ENCODE measurements around the gene HIBCH.
"Not testable (repeated sequence)": the region's sequence is repeated elsewhere in the genome, so short reads cannot be mapped to it uniquely, and the experiment has no call there.

Gene HIBCH

DNA sequence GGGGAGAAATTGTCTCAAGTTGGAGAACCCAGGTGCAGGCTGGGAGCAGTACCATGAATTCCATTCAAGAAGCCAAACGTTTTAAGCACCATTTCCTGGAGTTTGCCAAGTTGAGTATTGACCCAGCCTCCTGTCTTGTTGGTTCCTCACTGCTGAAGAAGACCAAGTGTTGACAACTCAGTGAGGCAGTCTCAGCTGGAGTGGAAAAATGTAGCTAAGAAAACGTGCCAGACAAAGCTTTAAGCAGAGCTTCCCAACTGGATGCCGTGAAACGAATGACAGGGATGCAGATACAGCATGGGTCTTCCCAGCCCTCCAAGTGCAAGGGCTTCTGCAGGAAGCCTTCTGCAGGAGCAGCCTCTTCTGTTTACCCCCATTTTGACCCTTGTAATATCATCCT lies 23.0 kb upstream of the HIBCH start:
- DNase-seq, result no peak

DNA sequence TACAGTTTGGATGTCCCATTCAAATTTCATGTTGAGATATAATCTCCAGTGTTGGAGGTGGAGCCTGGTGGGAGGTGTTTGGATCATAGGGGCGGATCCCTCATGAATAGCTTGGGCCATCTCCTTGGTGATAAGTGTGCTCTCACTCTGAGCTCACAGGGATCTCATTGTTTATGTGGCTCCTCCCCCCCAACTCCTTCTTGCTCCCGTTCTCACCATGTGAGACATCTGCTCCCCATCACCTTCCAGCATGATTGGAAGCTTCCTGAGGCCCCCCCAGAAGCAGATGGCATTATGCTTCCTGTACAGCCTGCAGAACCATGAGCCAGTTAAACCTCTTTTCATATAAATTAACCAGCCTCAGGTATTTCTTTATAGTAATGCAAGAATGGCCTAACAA lies 20.7 kb upstream of the HIBCH start:
- DNase-seq, result peak; percentile 41

DNA sequence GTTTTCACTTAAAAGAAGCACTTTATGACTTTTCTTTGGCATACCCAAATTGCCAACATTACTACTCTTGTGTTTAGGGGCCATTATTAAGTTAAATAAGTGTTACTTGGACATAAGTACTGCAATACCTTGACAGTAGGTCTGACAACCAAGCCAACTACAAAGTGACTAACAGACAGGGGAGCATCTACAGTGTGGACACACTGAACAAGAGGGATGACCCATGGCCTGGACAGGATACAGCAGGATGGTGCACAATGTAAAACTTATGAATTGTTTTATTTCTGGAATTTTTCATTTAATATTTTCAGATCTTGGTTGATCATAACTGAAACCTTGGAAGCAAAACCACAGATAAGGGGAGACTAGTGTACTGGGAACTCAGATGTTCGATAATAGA lies 19.8 kb upstream of the HIBCH start:
- no peak for DNase-seq

DNA sequence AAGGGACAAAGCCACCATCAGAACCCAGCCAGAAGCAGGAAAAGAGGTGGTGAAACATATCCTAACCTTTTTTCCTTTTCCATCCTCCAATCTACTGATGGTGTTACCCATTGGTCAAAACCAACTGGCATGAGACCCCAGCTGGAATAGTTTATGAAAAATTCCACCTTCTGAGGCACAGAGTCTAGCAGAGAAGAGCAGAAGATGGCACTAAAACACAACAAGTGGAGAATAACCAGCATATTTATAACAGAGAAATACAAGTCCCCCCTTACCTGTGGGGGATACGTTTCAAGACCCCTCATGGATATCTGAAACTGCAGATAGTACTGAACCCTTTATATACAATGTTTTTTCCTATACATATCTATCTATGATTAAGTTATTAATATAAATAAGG lies 18.8 kb upstream of the HIBCH start:
- no peak for DNase-seq

DNA sequence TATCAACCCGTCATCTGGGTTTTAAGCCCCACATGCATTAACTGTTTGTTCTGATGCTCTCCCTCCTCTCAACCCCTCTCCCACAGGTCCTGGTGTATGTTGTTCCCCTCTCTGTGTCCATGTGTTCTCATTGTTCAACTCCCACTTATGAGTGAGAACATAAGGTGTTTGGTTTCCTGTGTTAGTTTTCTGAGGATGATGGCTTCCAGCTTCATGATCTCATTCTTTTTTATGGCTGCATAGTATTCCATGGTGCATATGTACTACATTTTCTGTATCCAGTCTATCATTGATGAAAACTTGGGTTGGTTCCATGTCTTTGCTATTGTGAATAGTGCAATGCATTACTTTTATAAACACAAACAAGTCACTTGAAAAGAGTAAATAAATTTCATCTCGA lies 16.8 kb upstream of the HIBCH start:
- no peak for DNase-seq

DNA sequence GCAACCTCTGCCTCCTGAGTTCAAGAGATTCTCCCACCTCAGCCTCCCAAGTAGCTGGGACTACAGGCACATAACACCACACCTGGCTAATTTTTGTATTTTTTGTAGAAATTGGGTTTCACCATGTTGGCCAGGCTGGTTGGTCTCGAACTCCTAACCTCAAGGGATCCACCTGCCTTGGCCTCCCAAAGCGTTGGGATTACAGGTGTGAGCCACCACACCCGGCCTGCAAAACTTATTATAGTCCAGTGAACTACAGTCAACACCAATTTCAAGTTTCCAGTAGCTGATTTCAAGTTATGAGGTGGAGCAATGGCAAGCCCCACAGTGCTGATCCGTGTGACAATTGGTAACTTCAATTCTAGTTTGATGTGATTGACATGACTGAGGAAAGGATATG lies 16.0 kb upstream of the HIBCH start:
- not testable (repeated sequence) for DNase-seq

DNA sequence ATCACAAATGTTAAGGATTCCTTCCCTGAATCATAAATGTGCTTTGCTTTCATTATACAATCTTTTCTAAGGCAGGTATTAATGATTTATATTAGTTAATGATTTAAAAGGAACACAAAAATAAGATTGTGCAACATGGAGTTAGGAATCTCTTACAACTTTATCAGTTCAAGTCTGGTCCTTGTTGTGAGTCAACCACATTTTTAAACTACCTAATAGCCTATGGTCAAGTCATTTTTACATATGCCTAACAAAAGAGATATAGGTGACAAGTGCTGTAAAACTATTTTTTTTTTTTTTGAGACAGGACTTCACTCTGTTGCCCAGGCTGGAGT lies 15.6 kb upstream of the HIBCH start:
- DNase-seq, result no peak

DNA sequence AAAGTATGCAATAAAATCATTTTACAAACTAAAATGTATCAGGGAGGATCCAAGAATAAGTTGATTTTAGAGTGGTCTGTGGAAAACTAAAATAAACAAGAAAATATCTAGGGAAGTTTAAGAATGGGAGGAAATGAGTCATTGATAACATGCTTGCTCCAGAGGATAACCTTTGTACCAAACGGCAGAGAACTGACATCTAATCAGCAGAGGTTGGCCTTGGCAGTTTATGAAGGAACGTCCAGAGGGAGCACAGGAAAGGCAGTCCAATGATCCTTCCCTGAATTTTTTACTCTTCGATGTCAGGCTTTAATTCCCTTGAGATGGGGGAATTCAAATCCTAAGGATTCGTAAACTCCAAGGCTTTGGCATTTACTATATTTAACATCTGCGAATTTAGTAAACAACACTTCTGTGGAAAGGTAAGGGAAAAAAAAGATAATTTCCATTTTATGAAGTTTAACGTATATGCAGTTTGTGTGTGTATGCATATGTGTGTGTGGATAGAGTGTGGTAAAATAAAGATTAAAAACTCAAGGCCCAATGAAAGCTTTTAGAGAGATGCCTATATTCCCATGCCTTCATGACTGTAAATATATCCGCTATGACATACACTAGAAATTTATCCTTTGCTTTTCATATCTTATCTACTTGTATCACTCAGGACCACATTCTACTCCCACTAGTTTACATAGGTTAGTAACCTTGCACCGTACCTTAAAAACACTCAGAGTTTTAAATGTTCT lies 15.0 kb upstream of the HIBCH start:
- DNase-seq, result peak; percentile 25

DNA sequence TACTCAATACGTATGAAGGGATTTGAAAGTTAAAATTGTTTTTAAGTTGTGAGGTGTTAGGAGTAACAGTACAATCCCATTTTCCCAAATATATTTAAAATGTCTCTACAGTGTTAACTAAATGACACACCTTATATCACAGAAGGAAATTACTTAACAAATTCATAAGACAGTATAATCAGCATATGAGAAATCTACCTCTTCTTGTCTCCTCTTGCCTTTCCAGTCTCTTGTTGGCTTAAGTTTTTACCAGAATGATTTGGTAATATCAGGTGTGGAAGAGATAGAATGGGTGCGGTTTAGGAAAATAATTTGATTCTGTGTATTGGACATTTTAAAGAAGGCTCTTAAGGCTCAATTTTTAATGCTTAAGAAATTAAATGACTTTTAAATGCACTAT lies 14.3 kb upstream of the HIBCH start:
- no peak for DNase-seq

DNA sequence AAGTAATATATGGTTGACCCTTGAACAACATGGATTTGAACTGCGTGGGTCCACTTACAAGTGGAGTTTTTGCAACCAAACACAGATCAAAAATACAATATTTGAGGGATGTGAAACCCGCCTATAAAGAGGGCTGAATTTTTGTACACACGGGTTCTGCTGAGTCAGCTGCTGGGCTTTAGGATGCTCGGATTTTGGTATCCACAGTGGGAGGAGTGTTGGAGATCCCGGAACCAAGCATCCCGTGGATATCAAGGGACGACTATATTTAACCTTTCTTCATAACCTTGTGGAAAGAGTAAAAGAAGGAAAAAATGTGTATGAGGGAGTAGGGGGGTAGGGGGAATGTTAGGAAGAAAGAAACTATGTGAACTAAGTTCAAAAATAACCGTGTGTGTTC lies 13.8 kb upstream of the HIBCH start:
- no peak for DNase-seq

DNA sequence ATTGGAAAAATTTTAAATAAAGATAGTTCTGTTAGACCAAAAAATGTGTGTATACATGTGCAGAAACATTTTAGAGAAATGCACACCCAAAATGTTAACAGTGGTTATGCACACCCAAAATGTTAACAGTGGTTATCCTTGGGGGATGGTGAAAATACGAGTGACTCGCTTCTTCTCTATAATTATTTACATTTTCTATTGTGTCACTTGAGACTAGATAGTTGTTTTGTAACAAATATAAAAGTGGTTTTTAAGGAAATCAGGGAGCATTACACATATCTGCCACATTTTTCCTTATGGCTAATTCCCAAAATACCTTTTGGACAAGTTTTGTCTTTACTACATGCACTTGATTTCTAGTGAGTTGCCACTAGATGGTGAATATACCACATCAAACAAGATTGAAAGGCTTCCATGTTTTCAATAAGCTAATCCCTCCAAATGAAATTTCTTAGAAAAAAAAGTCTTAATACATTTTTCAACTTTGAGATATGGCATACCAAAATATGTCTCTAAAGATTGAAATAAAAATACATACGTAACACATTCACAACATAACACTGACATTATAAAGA lies 9.0 kb upstream of the HIBCH start:
- DNase-seq, result peak; percentile 30

DNA sequence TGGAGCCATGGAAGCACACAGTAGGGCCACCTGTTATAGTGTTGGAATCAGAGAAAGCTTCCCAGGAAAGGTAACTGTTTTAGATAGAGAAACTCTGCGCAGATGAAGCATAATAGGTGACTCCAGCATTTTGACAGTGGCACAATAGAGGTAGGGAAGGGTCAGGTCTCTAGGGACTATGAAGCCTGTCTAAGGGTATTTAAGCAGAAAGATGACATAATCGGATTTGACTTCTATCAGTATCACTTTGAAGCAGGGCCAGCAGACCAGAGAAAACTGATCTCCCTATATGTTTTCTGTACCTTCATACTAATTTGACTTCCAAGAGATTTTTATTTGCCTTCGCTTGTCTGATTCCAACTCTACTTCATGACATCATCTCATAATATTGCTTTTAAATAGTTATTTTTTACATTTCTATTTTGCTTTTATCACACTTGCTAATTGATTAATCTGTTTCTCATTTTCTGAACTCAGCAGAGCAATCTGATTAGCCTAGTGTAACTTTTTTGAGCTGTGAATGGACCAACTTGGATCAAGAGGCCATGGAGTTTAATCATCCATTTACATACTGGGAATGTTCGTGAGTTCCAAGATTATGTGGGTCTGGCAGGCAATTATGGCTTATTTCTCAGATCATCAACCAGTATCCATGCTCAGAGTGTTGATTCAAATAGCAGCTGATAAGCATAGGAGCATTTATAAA lies 8.4 kb upstream of the HIBCH start:
- no peak for DNase-seq

DNA sequence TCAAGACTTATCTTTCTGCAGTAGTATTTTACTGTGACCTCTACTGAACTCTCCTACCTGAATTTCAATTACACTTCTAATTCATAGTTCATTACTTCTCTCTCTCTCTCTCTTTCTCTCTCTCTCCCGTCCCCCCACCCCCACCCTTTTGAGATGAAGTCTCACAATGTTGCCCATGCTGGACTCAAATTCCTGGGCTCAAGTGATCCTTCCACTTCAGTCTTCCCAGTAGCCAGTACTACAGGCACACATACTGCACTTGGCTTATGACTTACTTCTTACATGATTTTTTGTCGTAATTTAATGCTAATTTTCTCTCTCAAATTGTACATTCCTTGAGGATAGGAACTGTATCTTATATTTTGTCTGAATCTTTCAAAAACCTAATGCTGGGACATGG lies 6.0 kb upstream of the HIBCH start:
- no peak for DNase-seq

DNA sequence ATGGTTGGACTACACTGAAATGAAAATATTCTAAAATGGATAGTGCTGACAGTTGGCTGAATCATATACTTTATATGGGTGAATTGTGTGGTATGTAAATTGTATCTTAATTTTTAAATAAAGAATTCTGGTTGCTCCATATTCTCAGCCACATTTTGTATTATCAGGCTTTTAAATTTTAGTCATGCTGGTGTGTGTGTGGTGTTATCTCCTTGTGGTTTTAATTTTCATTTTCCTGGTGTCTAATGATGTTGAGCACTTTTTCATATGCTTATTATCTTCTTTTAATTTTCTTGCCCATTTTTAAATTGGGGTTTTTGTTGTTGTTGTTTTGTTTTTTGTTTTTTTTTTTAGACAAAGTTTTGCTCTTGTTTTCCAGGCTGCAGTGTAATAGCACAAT lies 3.8 kb upstream of the HIBCH start:
- DNase-seq, result no peak

DNA sequence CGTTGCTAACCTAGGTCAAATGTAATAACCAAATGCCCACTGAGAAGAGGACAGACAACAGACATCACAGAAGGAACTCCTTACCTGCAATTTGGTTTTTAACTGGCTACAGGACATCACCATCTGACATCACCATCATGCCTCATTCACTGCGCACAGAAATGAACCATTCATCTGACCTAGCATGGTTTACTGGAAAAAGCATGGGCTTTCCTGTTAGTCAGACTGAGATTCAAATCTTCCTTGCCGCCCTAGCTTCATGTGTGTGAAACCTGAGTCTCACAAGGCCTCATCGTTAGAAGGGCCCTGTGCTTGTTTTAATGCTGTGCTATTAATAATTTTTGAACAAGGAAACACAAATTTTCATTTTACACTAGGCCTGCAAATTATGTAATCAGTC lies 1.1 kb upstream of the HIBCH start:
- no peak for DNase-seq

DNA sequence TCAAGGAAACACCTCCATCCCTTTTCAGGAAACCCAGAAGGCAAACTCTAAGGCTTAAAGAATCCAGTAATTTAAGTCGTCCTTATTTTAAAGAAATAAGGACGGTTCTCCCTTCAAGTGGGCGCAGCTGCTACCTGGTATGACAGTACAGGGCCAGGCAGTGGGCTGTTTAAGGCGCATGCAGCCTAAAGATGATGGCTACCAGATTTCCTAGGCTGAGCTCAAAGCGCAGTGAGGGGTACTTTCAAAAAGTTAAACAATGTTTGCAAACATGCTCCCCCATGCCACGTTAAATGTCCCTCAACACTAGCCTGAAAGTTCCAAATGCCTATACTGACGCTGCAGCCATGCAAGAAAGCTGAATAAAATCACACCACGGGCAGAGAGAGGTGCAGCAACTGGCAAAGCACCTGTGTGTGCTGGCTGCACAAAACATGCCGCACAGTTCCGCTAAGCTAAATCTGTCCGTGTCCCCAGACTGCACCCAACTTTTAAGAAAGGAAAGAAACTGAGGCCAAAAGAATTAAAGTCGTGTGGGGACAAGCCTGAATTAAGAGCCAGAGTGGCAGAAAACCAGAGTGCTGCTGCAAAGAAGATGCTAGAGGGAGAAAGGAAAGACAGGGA lies 583 bp downstream of the HIBCH start:
- DNase-seq, result peak; percentile 62

DNA sequence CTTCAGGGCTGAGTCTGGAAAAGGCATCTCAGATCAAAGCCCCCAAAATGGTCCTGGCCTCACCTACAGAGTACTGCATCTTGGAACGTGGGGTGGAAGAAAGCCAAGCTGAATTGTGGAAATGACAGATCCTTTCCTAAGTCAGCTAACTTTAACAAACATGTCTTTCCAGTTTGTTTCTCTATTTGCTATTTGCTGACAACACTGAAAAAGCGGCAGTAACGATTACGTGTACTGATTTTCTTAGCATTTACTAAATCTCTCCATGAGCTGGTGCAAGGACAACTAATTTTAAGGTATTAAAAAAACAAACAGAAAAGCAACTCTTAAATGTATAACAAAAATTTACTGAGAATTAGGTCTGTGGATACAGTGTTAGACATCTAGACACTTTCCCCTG lies 1.1 kb downstream of the HIBCH start:
- DNase-seq, result no peak

DNA sequence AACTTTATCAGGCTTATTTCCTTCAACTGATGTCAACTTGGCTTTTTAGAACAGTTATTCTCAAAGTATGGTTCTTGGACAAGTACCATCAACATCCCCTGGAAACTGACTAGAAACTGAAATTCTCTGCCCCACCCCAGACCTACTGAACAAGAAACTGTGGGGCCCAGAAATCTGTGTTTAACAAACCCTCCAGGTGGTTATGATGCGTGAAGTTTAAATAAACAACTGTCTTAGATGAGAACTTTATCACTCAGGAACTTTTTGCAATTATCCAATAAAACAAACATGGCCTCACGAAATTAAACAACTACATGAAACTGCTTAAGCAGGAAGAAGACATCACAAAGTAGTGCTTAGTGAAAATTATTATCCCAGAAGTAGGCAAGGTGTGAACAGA lies 4.4 kb downstream of the HIBCH start:
- DNase-seq, result no peak

DNA sequence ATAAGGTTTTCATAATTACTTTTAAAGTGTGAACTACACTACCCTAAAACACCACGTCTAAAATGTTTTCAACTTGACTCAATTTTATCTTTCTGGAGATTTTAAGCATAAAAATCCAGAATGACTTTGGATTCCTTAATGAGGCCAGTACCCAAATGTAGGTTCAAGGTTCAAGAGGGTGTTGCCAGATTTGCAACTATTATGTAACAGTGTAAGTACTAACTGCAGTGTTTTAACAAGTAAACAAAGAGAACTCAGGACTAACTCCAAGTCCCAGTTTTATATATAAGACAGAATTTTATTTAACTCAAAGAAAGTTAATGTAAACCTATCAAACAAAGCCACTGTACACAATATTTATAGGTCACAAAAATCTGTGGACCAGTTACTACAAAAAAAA lies 5.7 kb downstream of the HIBCH start:
- DNase-seq, result no peak

DNA sequence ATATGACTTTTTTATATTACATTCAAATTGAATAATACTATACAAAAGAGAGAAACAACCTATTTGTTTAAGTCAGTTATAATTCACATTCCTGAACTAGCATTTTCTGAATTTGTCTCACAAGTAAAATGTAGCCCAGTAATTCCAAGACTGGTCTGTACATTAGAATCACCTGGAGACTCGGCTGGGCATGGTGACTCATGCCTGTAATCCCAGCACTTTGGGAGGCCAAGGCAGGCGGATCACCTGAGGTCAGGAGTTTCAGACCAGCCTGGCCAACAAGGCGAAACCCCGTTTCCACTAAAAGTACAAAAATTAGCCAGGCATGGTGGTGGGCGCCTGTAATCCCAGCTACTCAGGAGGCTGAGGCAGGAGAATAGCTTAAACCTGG lies 7.0 kb downstream of the HIBCH start:
- not testable (repeated sequence) for DNase-seq

DNA sequence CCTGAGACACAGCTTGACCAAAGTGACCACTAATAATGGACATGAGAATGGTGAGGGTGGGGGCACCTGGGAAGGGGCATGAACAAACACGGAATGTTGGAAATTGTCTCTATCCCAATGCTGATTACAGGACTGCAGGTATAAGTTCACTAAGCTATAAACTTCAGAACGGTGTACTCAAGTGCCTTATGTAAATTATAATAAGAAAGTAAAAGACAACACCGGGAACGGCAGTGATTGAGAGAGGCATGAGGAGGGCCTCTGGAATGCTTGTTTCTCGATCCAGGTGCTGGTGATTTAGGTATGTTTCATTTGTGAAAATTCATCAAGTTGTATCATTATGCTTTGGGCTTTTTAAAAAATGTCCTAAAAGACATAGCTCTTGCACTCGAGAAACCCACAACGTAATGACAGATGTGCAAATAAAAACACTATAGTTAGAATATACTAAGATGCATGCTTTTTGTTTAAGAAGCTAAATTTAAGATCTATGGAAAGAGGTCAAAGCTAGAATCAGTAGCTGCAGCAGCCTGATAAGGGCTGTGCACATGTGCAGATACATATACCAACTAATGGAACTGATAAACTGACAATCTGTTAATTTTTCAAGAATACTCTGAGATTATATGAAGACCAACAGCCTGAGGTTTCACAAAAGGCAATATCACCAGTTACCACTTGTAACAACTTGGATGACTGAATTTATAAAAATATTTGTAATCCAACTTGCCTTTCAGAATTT lies 7.6 kb downstream of the HIBCH start:
- peak; percentile 40 for DNase-seq

DNA sequence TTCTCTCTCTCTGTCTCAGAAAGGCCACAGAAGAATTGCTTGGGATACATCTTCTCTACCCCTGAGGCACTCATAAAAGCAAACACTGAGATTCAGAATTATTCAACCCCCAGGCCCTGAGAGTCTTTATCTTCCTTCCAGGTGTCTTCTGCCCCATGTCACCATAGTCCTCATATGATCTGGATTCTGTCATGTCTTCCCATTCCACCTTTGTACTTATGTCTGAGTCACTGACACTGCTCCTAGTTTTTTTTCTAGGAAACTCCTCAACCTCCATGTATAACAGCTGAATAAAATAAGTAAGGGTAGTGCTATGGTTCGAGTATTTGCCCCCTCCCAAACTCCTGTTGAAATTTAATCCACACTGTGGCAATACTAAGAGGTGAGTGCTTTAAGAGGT lies 11.6 kb downstream of the HIBCH start:
- no peak for DNase-seq

DNA sequence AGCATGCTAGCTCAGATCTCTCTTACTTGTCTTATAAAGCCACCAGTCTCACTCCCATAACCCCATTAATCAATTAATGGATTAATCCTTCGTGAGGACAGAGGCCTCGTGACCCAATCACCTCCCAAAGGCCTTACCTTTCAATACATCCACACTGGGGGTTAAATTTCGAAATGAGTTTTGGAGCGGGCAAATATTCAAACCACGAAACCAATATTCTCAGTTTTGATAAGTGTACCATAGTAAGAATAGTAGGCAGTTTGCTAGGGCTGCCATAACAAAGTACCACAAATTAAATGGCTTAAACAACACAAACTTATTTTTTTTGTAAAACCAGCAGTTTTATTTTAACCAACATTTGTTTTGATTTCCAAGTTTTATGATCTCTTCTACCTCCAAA lies 15.2 kb downstream of the HIBCH start:
- DNase-seq, result no peak

DNA sequence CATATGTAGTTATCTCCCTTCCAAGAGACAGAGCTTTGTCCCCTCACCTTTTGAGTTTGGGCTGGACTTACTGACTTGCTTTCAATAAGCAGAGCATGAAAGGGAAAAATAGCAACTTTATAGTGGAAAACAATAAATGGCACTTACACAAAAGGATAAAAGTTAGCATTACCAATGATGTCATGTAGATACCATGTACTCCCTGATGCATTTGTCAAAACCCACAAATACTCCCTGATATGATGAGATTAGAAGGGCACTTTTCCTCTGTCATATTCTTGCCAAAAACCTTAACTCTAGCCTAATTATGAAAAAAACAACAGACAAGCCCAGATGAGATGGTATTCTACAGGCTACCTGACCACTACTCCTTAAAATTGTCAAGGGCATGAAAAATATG lies 16.0 kb downstream of the HIBCH start:
- peak; percentile 42 for DNase-seq

Data from OCI-M1 (cell line).